B cell (primary cell): Measurements from ENCODE around the gene ITCH. TPM values are rescaled to one million over a fixed set of nuclear protein-coding genes. Genes with fewer than 3 reads are reported as not detected.

Experiments used
- ATAC-seq: fragments of 200-7000 bp; cut with Tn5 transposase; one replicate; pipeline ENCODE4 v1.10.0; 2021; ENCODE audit warnings: low read depth, mild to moderate bottlenecking, moderate number of reproducible peaks, moderate library complexity
- CTCF ChIA-PET: fragments of 350-600 bp; sonication (Branson Sonifier 250); formaldehyde crosslinking; loops from one replicate; lab custom pipeline; 2021; ENCODE audit warnings: antibody characterized with exemption, inconsistent platforms; lab: Charles Lee
- POLR2A ChIA-PET: fragments of 350-600 bp; sonication (Branson Sonifier 250); formaldehyde crosslinking; loops from one replicate; lab custom pipeline; 2021; ENCODE audit warnings: antibody characterized with exemption; lab: Charles Lee
- DNase-seq: peaks from one replicate; pipeline ENCODE4 v3.0.0; 2013
- H2AFZ ChIP-seq: 2 replicates; pipeline ENCODE4 v1.6.1; 2012; ENCODE audit warnings: mild to moderate bottlenecking, low read depth, low read length; ENCODE audit not compliant: insufficient read depth, poor library complexity, severe bottlenecking
- H3K27ac ChIP-seq, 2 donors: 1 replicate in 1 of 2; 2 replicates in 1 of 2; pipeline ENCODE4 v1.5.1; 2012 to 2013; ENCODE audit warnings: low read length in 2 of 2, mild to moderate bottlenecking in 2 of 2, moderate library complexity in 1 of 2
- H3K27me3 ChIP-seq, 4 experiments: fragments of 200-600 bp in 1 of 4; sonication (generic) in 1 of 4; replicated peaks in 1 of 4; 1 replicate in 2 of 4; 2 replicates in 2 of 4; pipeline versions ENCODE4 v1.6.1 to v1.7.0; 2013 to 2016; ENCODE audit warnings: low read length in 3 of 4, mild to moderate bottlenecking in 2 of 4, mixed read lengths in 1 of 4, moderate library complexity in 1 of 4; ENCODE audit not compliant: insufficient read depth in 4 of 4, control insufficient read depth in 3 of 4; ENCODE audit errors: control extremely low read depth in 1 of 4
- H3K36me3 ChIP-seq, 2 experiments: replicated peaks in 1 of 2; 1 replicate in 1 of 2; 2 replicates in 1 of 2; pipeline versions ENCODE4 v1.6.1 to v1.7.1; 2013; ENCODE audit warnings: low read length in 1 of 2; ENCODE audit not compliant: insufficient read depth in 2 of 2, control insufficient read depth in 1 of 2; ENCODE audit errors: control extremely low read depth in 1 of 2, extremely low read depth in 1 of 2
- H3K4me1 ChIP-seq, 2 donors: fragments of 200-600 bp in 1 of 2; sonication (generic) in 1 of 2; 1 replicate in 1 of 2; 2 replicates in 1 of 2; pipeline versions ENCODE4 v1.5.1 to v1.6.1; 2013 to 2017; ENCODE audit warnings: low read length in 2 of 2; ENCODE audit not compliant: control insufficient read depth in 2 of 2, insufficient read depth in 2 of 2
- H3K4me2 ChIP-seq: replicated peaks from 2 replicates; pipeline ENCODE3; 2012; ENCODE audit warnings: mild to moderate bottlenecking, low read depth, low read length; ENCODE audit not compliant: poor library complexity, severe bottlenecking
- H3K4me3 ChIP-seq, 5 experiments: fragments of 200-600 bp in 1 of 5; sonication (generic) in 1 of 5; 1 replicate in 3 of 5; 2 replicates in 2 of 5; pipeline versions ENCODE4 v1.5.1 to v1.7.0; 2011 to 2016; ENCODE audit warnings: low read length in 4 of 5, mild to moderate bottlenecking in 4 of 5, low read depth in 2 of 5, control low read depth in 1 of 5, moderate library complexity in 1 of 5; ENCODE audit not compliant: insufficient read depth in 1 of 5; ENCODE audit errors: control extremely low read depth in 1 of 5, extremely low read depth in 1 of 5
- H3K79me2 ChIP-seq: fragments of 200-600 bp; sonication (generic); one replicate; pipeline ENCODE4 v1.6.0; 2016; ENCODE audit warnings: low read length; ENCODE audit not compliant: control insufficient read depth, insufficient read depth
- H3K9ac ChIP-seq: fragments of 200-600 bp; sonication (generic); 2 replicates; pipeline ENCODE4 v1.6.1; 2017; ENCODE audit warnings: mild to moderate bottlenecking, low read length, moderate library complexity
- H3K9me3 ChIP-seq, 3 donors: one replicate each; pipeline versions ENCODE4 v1.6.1 to v1.7.1; 2013; ENCODE audit warnings: low read length in 2 of 3; ENCODE audit not compliant: control insufficient read depth in 2 of 3, insufficient read depth in 1 of 3; ENCODE audit errors: control extremely low read depth in 1 of 3
- H4K20me1 ChIP-seq: 2 replicates; pipeline ENCODE4 v1.6.0; 2012; ENCODE audit warnings: mild to moderate bottlenecking, low read length; ENCODE audit not compliant: insufficient read depth, control insufficient read depth, poor library complexity, severe bottlenecking
- H3K27ac Mint-ChIP-seq: one replicate; pipeline ENCODE4 v1.8.0; 2021; ENCODE audit warnings: mixed read lengths
- H3K27me3 Mint-ChIP-seq: one replicate; pipeline ENCODE4 v1.8.0; 2021; ENCODE audit warnings: mixed read lengths
- H3K4me1 Mint-ChIP-seq: one replicate; pipeline ENCODE4 v1.8.0; 2021; ENCODE audit warnings: mixed read lengths
- H3K4me3 Mint-ChIP-seq: one replicate; pipeline ENCODE4 v1.8.0; 2021; ENCODE audit warnings: mixed read lengths
- H3K9me3 Mint-ChIP-seq: one replicate; pipeline ENCODE4 v1.8.0; 2022; ENCODE audit warnings: mixed read lengths; ENCODE audit not compliant: insufficient read depth
- EZH2 ChIP-seq: IDR thresholded peaks from 2 replicates; pipeline ENCODE4 v1.6.1; 2012; ENCODE audit warnings: borderline replicate concordance, low read depth, mild to moderate bottlenecking, moderate library complexity, low read length; ENCODE audit not compliant: insufficient read depth, poor library complexity, severe bottlenecking
- WGBS: methylation state at CpG from one replicate; pipeline ENCODE4 v1.1.5; 2013; ENCODE audit warnings: missing lambda C conversion rate; ENCODE audit not compliant: insufficient coverage; 5-methylcytosine and 5-hydroxymethylcytosine counted together
- intact Hi-C: fragments of 100-400 bp; cut with micrococcal nuclease; formaldehyde crosslinking; loops from one replicate; pipeline ENCODE4 v1.10.0; 2022
- polyA plus RNA-seq: library from polyadenylated mRNA; depleted of rRNA; stranded (reverse); fragments of >200 nt; gene quantifications from 2 replicates; pipeline ENCODE4 v1.2.3, GENCODE V29; 2012
- total RNA-seq, 2 donors: library from RNA; stranded (reverse); fragments of 120-200 nt in 1 of 2; gene quantifications; 1 replicate in 1 of 2; 2 replicates in 1 of 2; pipeline versions ENCODE4 v1.2.3 to v1.2.4, GENCODE V29; 2013 to 2022
- TF ChIP-seq, protein P1 (sequence below): fragments of 200-600 bp; IDR thresholded peaks from one replicate; pipeline ENCODE4 v1.8.0; 2022; ENCODE audit warnings: antibody characterized with exemption, mild to moderate bottlenecking

ITCH gene
- total and polyA plus RNA-seq, 2 donors (not counting 1 experiment from before 2014, with no cell fraction given): 10.0 to 110 TPM

DNA sequence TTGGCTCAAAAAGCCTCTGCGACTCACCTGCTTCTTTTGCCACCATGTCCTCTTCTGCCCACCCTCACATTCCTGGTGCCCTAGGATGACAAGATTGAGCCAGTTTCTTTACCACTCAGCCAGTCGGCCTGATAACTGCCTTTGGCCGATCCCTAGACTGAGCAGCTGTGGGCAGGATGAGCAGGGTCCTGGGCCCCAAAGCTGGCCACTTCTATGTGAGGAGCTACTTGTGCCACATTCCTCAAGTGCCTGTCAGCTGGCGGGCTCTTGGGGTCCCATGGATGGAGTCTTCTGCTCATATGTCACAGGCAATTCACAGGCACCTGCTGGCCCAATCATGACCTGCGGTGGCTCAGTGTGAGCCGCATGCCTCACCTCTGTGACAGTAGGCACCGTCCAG is 169.7 kb downstream of the ITCH start:
- Mint-ChIP-seq H3K4me3 (no peak overlapping the region), H3K27me3 (no peaks in the 10 kb centered on the region), H3K4me1 (peaks cover 2% of the 10 kb centered on the region), H3K9me3 (no peaks in the 10 kb centered on the region), H3K27ac (no peak overlapping the region)
- Histone ChIP-seq H3K79me2 (peaks cover 19% of the 10 kb centered on the region), H3K9me3 (no peaks in the 10 kb centered on the region), H3K27me3 (no peaks in the 10 kb centered on the region), H3K27ac (no peak overlapping the region), H2AFZ (no peak overlapping the region), H4K20me1 (peaks cover 47% of the 10 kb centered on the region), H3K4me3 (no peak overlapping the region), H3K9ac (no peak overlapping the region), H3K36me3 (peaks cover 4 to 82% of the 10 kb centered on the region in 2 experiments), H3K4me2 (no peak overlapping the region), H3K4me1 (no peaks in the 10 kb centered on the region)
- CTCF ChIA-PET: interaction anchor here (1.2 to 1.3 kb wide), 2 partner anchors 220 to 237 kb away, joined by 4 read pairs; no protein-coding TSS in a partner anchor
- TF ChIP-seq, protein P1, sequence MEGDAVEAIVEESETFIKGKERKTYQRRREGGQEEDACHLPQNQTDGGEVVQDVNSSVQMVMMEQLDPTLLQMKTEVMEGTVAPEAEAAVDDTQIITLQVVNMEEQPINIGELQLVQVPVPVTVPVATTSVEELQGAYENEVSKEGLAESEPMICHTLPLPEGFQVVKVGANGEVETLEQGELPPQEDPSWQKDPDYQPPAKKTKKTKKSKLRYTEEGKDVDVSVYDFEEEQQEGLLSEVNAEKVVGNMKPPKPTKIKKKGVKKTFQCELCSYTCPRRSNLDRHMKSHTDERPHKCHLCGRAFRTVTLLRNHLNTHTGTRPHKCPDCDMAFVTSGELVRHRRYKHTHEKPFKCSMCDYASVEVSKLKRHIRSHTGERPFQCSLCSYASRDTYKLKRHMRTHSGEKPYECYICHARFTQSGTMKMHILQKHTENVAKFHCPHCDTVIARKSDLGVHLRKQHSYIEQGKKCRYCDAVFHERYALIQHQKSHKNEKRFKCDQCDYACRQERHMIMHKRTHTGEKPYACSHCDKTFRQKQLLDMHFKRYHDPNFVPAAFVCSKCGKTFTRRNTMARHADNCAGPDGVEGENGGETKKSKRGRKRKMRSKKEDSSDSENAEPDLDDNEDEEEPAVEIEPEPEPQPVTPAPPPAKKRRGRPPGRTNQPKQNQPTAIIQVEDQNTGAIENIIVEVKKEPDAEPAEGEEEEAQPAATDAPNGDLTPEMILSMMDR: no peak
- intact Hi-C loops: no loop called here
- POLR2A ChIA-PET: no interaction called here
- DNase-seq: no peak
- WGBS: 94% methylated on average over 7 of the region's 7 CpGs
- no peak for ATAC-seq

DNA sequence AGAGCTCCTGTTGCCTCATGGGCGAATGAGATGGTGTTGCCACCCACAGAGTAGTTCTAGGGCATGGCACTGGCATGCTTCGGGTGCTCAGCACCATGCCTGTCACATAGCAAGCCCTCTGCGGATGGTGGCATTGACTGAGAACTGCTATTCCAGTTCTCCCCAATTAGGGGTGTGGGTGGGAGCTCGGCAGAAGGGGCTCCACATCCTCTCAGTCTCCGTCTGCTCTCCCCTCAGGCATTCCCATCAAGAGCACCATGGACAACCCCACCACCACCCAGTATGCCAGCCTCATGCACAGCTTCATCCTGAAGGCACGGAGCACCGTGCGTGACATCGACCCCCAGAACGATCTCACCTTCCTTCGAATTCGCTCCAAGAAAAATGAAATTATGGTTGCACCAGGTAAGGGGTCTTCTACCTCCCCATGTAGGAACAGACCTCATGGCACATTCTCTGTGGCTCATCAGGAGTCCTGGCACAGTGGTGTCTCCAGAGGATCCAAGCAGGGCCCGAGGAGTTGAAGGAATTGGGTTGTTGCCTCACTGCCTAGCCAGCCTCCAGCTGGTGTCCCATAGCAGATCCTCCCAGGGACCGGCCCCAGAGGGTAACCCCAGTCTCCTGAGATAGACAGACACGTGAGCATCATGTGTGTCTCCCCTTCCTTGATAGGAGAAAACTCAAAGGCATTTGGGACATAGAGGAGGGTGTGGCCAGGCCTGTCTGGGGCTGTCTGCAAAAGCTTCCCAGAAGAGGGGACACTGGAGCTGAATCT is 171.5 kb downstream of the ITCH start:
- Histone ChIP-seq H3K36me3 (peaks cover 4 to 68% of the 10 kb centered on the region in 2 experiments), H2AFZ (no peak overlapping the region), H3K79me2 (peaks cover 12% of the 10 kb centered on the region), H4K20me1 (peaks cover 36% of the 10 kb centered on the region), H3K27ac (no peak overlapping the region), H3K9ac (no peak overlapping the region), H3K4me1 (no peaks in the 10 kb centered on the region), H3K27me3 (no peaks in the 10 kb centered on the region), H3K4me2 (no peak overlapping the region), H3K4me3 (no peak overlapping the region), H3K9me3 (no peaks in the 10 kb centered on the region)
- intact Hi-C loops: loop anchor here (5.0 kb wide), 1 partner anchor 222 kb away; no protein-coding TSS in a partner anchor
- Mint-ChIP-seq H3K27ac (no peak overlapping the region), H3K4me1 (peaks cover 5% of the 10 kb centered on the region), H3K4me3 (no peak overlapping the region), H3K27me3 (no peaks in the 10 kb centered on the region), H3K9me3 (no peaks in the 10 kb centered on the region)
- DNase-seq: no peak
- ChIA-PET POLR2A (no interaction called here), CTCF (interaction anchor here (0.6 to 1.0 kb wide), 2 partner anchors 59 to 343 kb away, joined by 3 read pairs; no protein-coding TSS in a partner anchor)
- TF ChIP-seq EZH2: no peak
- TF ChIP-seq, protein P1: no peak
- 100% methylated on average over 13 of the region's 15 CpGs for WGBS
- ATAC-seq: no peak
